BE2C (cell line): ENCODE results near the gene MAPK4.

ENCODE experiments used
- DNase-seq: peaks from one replicate; pipeline ENCODE4 v3.0.0-alpha.2; 2020
- H3K27me3 ChIP-seq: fragments of 250-450 bp; sonication (Bioruptor Pico); 2 replicates; pipeline ENCODE4 v1.5.1; 2020; ENCODE audit warnings: mild to moderate bottlenecking
- H3K36me3 ChIP-seq: fragments of 250-450 bp; sonication (Bioruptor Pico); 2 replicates; pipeline ENCODE4 v1.5.1; 2020; ENCODE audit warnings: mild to moderate bottlenecking
- H3K4me1 ChIP-seq: fragments of 250-450 bp; sonication (Bioruptor Pico); 2 replicates; pipeline ENCODE4 v1.5.1; 2020
- H3K4me3 ChIP-seq: 2 replicates; pipeline ENCODE4 v1.5.1; 2011; ENCODE audit warnings: low read depth, low read length
- H3K9me3 ChIP-seq: fragments of 250-450 bp; sonication (Bioruptor Pico); 2 replicates; pipeline ENCODE4 v1.5.1; 2020
- CTCF ChIP-seq: IDR thresholded peaks from 2 replicates; pipeline ENCODE4 v1.5.1; 2012; ENCODE audit warnings: mild to moderate bottlenecking, low read depth, low read length

Gene MAPK4

GRCh38 chr18:50707855-50708469 is 148.1 kb downstream of the MAPK4 start:
- TF ChIP-seq CTCF = no peak
- H3K9me3 ChIP-seq = no peaks in the 10 kb centered on the region
- no peaks in the 10 kb centered on the region for H3K36me3 ChIP-seq
- H3K4me1 ChIP-seq = no peaks in the 10 kb centered on the region
- H3K4me3 ChIP-seq = no peak overlapping the region
- DNase-seq = no peak
- H3K27me3 ChIP-seq = no peaks in the 10 kb centered on the region

GRCh38 chr18:50709193-50709592 is 149.3 kb downstream of the MAPK4 start:
- no peak overlapping the region for H3K4me3 ChIP-seq
- 0 out of 2 replicates have a peak, but pooled peaks have one; percentile 21 for TF ChIP-seq CTCF
- no peaks in the 10 kb centered on the region for H3K9me3 ChIP-seq
- no peaks in the 10 kb centered on the region for H3K27me3 ChIP-seq
- no peaks in the 10 kb centered on the region for H3K4me1 ChIP-seq
- no peaks in the 10 kb centered on the region for H3K36me3 ChIP-seq
- DNase-seq = peak; percentile 37

GRCh38 chr18:50711386-50711785 is 151.5 kb downstream of the MAPK4 start:
- Histone ChIP-seq H3K9me3 (no peaks in the 10 kb centered on the region), H3K27me3 (no peaks in the 10 kb centered on the region)
- TF ChIP-seq CTCF = no peak

GRCh38 chr18:50715919-50716318 is 156.0 kb downstream of the MAPK4 start:
- no peak for DNase-seq
- no peak for TF ChIP-seq CTCF

More at GRCh38 chr18:50711386-50711785, 151.5 kb downstream of the MAPK4 start:
- no peaks in the 10 kb centered on the region for H3K4me1 ChIP-seq
- no peak for DNase-seq
- no peak overlapping the region for H3K4me3 ChIP-seq
- no peaks in the 10 kb centered on the region for H3K36me3 ChIP-seq

GRCh38 chr18:50716902-50717301 is 157.0 kb downstream of the MAPK4 start:
- no peak for TF ChIP-seq CTCF
- Histone ChIP-seq H3K9me3 (no peaks in the 10 kb centered on the region), H3K27me3 (no peaks in the 10 kb centered on the region), H3K4me3 (no peak overlapping the region), H3K36me3 (no peaks in the 10 kb centered on the region), H3K4me1 (no peaks in the 10 kb centered on the region)
- DNase-seq = no peak

More at GRCh38 chr18:50715919-50716318, 156.0 kb downstream of the MAPK4 start:
- H3K36me3 ChIP-seq = no peaks in the 10 kb centered on the region
- H3K27me3 ChIP-seq = no peaks in the 10 kb centered on the region
- no peak overlapping the region for H3K4me3 ChIP-seq
- no peaks in the 10 kb centered on the region for H3K9me3 ChIP-seq
- H3K4me1 ChIP-seq = no peaks in the 10 kb centered on the region

- H3K4me3 ChIP-seq = no peak overlapping the region
- no peaks in the 10 kb centered on the region for H3K4me1 ChIP-seq
- no peaks in the 10 kb centered on the region for H3K36me3 ChIP-seq
- H3K27me3 ChIP-seq = no peaks in the 10 kb centered on the region
- no peak for DNase-seq
- no peaks in the 10 kb centered on the region for H3K9me3 ChIP-seq
- no peak for TF ChIP-seq CTCF
Measured at GRCh38 chr18:50717563-50717962, 157.7 kb downstream of the MAPK4 start.
